Measurements from ENCODE around the gene ITGB3.
"Not testable (repeated sequence)": the region's sequence is repeated elsewhere in the genome, so short reads cannot be mapped to it uniquely, and the experiment has no call there.

- TF ChIP-seq CTCF (IDR thresholded peaks at IDR 0.05; ENCODE audit: low read depth, low read length, poor library complexity, severe bottlenecking); EZH2phosphoT487 (IDR thresholded peaks at IDR 0.05; ENCODE audit: borderline replicate concordance, low read length): not testable (repeated sequence)
Measured at GRCh38 chr17:47224077-47224476, 29.6 kb upstream of the ITGB3 start.

Data from DOHH2 (cell line).